ENCODE data around the gene CLDND2.
A peak's percentile ranks its signal among the peaks of the same experiment; 100 is the strongest.

CLDND2 gene

DNA sequence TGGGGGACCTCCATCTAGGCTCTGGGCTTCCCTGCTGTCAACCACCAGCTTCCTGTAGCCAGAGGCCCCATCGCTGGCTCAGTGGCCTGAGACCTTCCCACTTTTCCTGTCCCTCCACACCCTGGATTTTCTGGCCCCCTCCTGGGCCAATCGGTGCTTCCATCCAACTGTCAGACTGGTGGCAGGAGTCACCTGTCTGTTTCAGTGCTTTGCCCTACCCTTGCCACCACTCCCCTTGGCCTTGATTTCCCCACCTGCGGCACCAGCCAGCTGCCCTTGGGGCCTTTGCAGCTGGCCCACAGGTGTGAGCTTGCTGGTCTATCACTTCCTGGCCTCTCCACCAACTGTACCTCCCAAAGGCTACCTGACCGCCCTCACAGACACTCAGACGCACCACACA, 39.4 kb downstream of the CLDND2 start:
- no peak for DNase-seq

DNA sequence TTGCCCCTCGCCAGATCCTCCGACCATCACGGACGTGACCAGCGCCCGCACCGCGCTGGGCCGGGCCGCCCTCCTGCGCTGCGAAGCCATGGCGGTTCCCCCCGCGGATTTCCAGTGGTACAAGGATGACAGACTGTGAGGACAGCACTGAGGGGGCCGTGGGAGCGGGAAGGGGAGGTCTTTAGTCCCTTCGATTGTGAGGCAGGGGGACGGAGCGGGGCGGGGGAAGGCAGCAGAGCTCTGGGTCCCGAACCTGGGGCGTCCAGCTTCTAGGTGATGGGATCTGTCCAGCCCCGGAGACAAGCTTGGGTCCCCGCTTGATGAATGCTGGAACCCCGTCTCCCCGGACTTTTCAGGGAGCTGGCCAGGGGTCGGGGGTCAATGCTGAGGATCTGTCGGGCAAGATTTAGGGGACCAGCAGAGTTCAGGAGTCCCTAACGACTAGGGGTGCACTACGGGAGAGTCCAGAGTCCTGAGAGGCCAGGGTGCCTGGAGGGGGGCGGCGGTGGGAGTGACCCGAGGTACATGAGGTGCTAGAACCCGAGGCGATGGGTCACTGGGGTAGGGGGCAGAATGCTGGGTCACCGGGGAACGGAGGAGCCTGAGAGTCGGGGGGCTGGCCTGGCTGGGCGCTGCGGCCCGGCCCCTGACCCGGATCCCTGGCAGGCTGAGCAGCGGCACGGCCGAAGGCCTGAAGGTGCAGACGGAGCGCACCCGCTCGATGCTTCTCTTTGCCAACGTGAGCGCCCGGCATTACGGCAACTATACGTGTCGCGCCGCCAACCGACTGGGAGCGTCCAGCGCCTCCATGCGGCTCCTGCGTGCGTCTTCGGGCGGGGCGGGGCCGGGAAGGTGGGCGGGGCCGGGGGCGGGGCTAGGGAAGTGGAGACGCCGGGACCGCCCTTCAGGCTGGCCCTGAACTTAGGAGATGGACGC, 41.5 kb downstream of the CLDND2 start:
- DNase-seq = peak; percentile 75 to 81

DNA sequence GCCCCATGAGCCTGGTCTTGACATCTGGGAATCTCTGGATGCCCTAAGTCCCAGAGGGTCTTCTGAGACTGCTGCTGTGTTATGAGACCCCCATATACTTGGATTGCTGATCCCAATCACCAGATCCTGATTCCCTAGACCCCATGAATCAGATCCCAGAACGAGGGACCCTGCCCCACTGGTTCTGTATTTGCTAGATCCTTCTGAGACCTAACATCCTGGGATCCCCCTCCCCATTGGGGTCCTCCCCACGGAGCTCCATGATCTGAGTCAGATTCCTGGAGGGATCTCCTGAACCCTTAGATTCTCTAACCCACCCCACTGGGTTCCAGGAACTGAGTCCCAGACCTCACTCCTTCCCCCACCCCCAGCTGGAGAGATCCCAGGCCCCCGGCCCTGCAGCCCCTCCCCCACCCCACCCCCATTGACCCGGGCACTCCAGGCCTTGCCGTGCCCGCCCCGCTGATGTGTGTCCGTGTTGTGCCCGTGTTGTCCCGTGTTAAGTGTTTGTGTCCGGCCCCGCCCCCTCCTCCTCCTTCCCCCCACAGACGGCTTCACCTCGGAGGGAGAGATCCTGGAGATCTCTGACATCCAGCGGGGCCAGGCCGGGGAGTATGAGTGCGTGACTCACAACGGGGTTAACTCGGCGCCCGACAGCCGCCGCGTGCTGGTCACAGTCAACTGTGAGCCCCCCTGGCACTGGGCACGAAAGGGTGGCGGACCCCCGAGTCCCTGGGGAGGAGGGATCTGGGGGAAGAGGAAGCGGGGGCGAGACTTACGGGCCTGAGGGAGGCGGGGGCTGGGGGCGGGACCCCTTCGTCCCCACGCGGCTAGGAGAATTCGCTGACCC, 42.4 kb downstream of the CLDND2 start:
- no peak for DNase-seq

DNA sequence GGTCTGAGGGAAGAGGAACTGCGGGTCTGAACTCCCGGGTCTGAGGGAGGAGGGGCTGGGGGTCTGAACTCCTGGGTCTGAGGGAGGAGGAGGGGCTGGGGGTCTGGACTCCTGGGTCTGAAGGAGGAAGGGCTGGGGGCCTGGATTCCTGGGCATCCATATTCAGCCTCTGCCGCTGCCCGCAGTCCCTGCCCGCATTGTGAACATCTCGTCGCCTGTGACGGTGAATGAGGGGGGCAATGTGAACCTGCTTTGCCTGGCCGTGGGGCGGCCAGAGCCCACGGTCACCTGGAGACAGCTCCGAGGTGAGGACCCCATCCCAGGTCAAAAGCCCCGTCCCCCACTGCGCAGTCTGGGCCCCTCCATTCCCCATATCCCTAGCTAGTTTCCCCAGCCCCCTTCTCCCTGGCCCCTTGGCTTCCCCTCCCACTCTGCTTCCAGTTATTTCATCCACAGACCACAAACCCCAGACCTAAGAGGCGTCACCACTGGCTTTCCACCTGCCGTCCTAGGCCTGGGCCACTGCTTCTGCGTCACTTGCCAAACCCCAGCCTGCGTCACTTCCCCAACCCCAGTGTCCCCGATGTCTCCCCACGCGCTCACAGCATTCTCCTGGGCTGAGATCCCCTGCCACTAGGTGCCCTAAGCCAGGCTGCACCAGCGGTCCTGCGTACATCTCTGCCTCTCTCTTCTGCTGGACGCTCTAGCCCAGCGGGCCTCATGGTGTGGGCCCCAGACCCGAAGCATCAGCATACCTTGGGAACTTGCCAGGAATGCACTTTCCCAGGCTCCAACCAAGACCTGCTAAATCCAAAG, 43.4 kb downstream of the CLDND2 start:
- DNase-seq = peak in 1 of 2 experiments; percentile 37

DNA sequence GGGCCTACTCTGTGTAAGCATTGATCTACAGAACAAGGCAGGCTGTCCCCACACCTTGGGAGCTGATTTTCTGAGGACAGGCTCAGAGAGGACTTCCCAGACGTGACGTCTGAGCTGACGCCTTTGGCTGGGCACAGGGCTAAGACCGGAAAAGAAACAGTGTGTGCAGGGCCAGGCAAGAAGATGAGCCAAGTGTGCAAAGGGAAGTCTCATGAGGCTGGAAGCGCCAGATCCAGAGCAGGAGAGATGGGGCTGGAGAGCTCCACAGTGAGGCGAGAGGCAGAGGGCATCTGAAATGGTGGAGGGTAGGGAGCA, 44.7 kb downstream of the CLDND2 start:
- DNase-seq = no peak

DNA sequence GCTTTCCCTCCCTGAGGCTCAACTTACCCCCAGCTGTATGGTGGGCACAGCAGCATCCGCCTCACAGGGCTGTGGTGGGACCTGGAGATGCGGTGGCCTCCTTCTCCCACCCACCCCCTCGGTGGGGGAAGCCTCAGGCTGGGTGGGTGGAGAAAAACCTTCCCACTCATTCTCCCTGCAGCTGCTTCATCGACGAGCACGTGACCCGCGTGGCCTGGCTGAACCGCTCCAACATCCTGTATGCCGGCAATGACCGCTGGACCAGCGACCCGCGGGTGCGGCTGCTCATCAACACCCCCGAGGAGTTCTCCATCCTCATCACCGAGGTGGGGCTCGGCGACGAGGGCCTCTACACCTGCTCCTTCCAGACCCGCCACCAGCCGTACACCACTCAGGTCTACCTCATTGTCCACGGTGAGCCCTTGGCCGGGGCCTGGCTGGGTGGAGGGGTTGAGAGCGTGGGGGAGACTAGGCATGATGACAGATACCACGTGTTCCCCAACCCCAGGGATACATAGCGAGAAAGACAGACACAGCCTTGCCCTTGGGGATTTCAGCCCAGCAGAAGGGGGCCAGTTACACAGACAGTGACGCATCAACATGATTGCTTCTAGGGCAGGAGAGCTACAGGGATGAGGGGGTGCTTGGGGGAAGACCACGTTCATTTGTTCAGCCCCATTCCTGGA, 45.2 kb downstream of the CLDND2 start:
- no peak for DNase-seq

DNA sequence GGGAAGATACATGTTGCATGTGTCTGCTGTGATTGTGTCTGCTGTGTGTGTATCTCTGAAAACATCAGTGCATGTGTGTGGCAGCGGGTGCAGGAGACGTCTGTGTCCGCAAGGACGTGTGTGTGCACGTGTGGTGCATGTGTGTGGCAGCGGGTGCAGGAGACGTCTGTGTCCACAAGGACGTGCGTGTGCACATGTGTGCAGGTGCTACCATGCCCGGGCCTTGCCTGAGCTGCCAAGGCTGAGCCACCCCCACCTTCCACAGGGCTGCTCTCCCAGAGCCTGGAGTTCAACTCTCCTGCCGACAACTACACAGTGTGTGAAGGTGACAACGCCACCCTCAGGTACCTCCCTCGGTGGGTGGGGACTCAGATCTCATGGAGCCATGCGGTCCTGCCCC, 47.0 kb downstream of the CLDND2 start:
- DNase-seq = no peak

DNA sequence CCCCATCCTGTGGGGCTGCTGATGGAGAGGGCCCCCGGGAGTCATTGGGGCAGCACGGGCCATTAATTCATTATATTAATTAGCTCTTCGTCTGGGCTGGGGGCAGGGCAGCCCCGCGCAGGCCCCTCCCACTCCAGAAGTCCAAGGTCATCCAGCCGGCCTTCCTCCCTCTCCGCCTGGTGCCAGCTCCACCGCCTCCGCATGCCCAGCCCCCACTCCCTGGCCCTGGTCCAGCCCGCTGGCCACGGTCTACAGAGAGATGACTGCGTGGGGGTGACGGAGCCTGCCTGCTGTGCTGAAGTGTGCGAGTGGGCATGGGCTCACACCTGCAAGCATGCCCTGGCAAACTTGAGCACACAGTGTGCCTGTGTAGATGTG, 48.5 kb downstream of the CLDND2 start:
- DNase-seq = no peak

DNA sequence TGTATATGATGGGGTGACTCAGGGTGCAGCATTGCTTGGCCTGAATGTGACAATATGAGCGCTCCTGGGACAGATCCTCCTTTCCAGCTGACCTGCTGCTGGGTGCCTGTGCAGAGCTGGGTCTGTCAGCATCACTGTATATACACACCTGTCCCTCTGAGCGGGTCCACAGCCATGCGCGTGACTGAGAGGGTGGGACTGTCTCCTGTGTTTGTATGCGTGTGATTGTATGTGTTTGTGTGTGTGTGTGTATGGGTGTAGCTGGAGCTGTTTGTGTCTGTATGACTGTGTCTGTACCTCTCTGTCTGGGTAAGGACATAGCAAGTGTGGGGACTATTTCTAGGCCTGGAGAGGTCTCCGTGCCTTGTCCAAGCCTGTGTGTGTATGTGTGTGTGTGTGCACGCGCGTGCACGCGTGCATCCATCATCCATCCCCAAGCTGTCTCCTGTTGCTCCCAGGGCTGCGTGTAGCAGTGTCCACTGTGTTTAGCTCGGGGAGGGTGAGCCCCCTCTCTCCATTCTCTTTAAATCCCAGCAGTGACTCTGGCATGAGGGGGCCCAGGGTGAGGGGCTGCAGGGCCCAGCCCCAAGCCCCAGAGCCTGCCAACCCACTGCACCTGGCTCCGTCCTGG, 49.0 kb downstream of the CLDND2 start:
- DNase-seq = no peak

DNA sequence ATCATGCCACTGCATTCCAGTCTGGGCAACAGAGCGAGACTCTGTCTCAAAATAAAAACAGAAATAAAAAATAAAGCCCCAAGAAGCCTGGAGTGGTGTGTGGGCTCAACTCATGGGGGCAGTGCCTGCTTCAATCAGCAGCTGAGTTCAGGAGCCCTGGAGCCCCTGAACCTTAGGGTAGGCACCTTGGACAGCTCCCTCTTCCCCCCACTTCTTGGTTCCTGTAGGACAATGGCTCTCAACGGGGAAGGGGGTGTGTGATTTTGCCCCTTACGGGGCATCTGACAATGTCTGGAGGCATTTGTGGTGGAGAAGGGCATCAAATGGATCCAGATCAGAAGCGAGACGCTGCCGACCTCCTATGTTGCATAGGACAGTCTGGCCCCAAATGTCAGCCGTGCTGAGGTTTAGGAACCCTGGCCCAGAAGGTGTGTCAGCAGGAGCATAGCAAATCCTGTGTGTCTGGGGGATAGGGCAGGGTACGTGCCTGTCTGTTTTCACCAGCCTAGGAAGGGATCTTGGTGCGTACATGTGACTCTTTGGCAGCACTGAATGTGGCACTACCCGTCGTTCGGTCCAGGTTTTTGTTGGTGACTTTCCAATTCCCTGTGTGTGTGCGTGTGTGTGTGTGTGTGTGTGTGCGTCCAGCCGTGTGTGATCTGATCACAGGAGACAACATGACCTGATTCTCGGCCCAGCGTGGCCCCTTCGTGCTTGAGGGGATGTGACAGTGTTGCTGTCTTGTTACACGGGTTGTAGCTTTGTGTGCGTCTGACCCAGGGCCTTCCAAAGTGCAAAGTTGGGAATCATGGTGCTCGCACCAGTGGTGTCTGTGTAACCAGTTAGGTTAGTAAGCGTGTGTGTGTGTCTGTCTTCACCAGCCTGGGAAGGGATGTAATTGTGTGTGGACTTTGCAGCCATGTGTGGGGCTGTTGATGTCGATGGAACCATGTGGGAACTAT, 49.8 kb downstream of the CLDND2 start:
- DNase-seq = no peak

DNA sequence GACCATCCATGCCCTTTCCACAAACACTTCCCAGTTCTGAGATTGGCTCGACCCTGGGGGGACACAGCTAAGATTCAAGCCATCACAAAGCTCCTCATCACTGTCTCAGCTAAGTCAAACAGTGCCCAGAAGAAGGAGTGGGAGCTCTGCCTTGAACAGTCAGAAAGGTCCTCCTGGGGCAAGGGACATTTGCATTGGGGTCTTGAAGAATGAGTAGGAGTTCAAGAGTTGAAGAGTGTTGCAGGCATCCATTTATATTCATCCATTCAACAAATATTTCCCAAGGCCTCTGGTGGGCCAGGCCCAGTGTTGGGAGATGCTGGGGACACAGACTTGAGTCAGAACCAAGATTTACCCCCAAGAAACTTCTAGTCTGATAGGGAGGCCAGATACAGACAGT, 50.8 kb downstream of the CLDND2 start:
- DNase-seq = no peak

DNA sequence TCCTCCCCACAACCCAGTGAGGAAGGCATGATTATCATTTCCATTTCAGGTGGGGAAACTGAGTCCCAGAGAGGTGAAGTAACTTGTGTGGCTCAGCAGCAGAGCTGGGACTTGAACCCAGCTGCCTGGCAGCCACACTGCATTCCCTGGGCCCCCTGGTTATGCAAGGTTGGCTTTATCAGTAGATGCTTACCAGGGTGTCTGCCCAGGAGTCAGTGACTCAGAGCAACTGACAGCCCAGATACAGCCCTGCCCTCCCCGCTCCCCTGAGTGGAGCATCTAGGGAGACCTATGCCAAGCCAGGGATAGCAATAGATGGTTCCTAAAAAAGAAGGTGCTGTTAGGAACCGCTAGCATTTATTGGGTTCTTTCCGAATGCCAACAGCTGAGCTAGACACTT, 51.4 kb downstream of the CLDND2 start:
- no peak for DNase-seq

All from activated T-cell treated with anti-CD3 and anti-CD28 coated beads, Interleukin-2, amount 50 U/mL, for 48 hours (primary cell).